Coronary artery (tissue), 2 donors: ENCODE data around the gene ESPNL.

ENCODE experiments used
- DNase-seq: peaks from one replicate; pipeline ENCODE4 v3.0.0-alpha.2; 2017; ENCODE audit warnings: low spot score
- H3K27ac ChIP-seq, 2 donors: fragments of 200-600 bp; sonication (generic); one replicate each; pipeline ENCODE4 v1.5.1; 2016 to 2019
- H3K4me3 ChIP-seq: fragments of 200-600 bp; sonication (generic); 2 replicates; pipeline ENCODE4 v1.5.1; 2016; ENCODE audit warnings: mild to moderate bottlenecking, moderate library complexity
- CTCF ChIP-seq: fragments of 200-600 bp; sonication (generic); IDR thresholded peaks from one replicate; pipeline ENCODE4 v1.5.1; 2019; ENCODE audit warnings: antibody characterized with exemption

The ESPNL gene

GRCh38 chr2:238095143-238095542, 5.0 kb upstream of the ESPNL start:
- Histone ChIP-seq H3K4me3 (no peak overlapping the region), H3K27ac (no peak overlapping the region)
- no peak for DNase-seq
- TF ChIP-seq CTCF, result no peak

- Histone ChIP-seq H3K27ac (no peak overlapping the region), H3K4me3 (no peak overlapping the region)
- no peak for TF ChIP-seq CTCF
- no peak for DNase-seq
Observed at GRCh38 chr2:238096311-238097011, 3.7 kb upstream of the ESPNL start.

- Histone ChIP-seq H3K4me3 (no peak overlapping the region), H3K27ac (no peak overlapping the region)
- no peak for DNase-seq
- TF ChIP-seq CTCF, result no peak
Observed at GRCh38 chr2:238097201-238097987, 2.7 kb upstream of the ESPNL start.

GRCh38 chr2:238097988-238098871, 1.9 kb upstream of the ESPNL start:
- no peak overlapping the region for H3K4me3 ChIP-seq
- no peak for TF ChIP-seq CTCF
- DNase-seq, result no peak
- H3K27ac ChIP-seq, result no peak overlapping the region

GRCh38 chr2:238098901-238099713, 1.0 kb upstream of the ESPNL start:
- Histone ChIP-seq H3K27ac (no peak overlapping the region), H3K4me3 (no peak overlapping the region)
- no peak for DNase-seq
- TF ChIP-seq CTCF, result no peak

- no peak overlapping the region for H3K27ac ChIP-seq
- no peak for DNase-seq
Observed at GRCh38 chr2:238099714-238100048, 459 bp upstream of the ESPNL start.

More at GRCh38 chr2:238099714-238100048, 459 bp upstream of the ESPNL start:
- no peak for TF ChIP-seq CTCF
- H3K4me3 ChIP-seq, result no peak overlapping the region
